Sigmoid colon (tissue), 3 donors: ENCODE results near the gene SLC51B.

Experiments
- POLR2A ChIP-seq, 2 donors: fragments of 450-650 bp; IDR thresholded peaks; one replicate each; pipeline ENCODE4 v1.6.1; 2016; ENCODE audit warnings: antibody characterized with exemption in 2 of 2, mild to moderate bottlenecking in 2 of 2, moderate library complexity in 2 of 2
- TF ChIP-seq, protein P1 (sequence below), 4 experiments: fragments of 450-650 bp in 3 of 4; fragments of 200-600 bp in 1 of 4; IDR thresholded peaks; one replicate each; pipeline ENCODE4 v1.5.1; 2016 to 2019; ENCODE audit warnings: antibody characterized with exemption in 4 of 4, mild to moderate bottlenecking in 3 of 4, moderate library complexity in 2 of 4

DNA sequence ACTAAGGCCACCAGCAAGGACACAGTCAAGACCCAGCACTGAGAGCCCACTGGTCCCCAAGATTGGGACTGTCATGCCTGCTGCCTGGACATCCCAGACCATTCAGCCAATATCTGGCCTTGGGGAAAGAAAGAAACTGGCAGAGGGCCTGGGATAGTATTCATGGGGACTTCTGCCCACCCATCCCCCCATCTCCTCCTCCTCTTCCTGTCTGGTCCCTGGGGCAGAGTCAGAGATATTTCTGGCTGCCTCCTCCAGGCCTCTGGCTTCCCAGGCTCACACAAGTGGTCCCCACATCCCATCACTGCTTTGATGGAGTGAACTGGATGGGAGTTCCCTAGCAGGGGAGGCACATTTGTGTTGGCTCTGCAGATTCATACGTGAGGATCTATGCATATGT lies 26.8 kb downstream of the SLC51B start:
- TF ChIP-seq, protein P1, sequence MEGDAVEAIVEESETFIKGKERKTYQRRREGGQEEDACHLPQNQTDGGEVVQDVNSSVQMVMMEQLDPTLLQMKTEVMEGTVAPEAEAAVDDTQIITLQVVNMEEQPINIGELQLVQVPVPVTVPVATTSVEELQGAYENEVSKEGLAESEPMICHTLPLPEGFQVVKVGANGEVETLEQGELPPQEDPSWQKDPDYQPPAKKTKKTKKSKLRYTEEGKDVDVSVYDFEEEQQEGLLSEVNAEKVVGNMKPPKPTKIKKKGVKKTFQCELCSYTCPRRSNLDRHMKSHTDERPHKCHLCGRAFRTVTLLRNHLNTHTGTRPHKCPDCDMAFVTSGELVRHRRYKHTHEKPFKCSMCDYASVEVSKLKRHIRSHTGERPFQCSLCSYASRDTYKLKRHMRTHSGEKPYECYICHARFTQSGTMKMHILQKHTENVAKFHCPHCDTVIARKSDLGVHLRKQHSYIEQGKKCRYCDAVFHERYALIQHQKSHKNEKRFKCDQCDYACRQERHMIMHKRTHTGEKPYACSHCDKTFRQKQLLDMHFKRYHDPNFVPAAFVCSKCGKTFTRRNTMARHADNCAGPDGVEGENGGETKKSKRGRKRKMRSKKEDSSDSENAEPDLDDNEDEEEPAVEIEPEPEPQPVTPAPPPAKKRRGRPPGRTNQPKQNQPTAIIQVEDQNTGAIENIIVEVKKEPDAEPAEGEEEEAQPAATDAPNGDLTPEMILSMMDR (IDR thresholded peaks at IDR 0.05), result no peak
- TF ChIP-seq POLR2A (IDR thresholded peaks at IDR 0.05), result no peak
